ENCODE measurements around the gene TTC9. TPM values are rescaled to one million over a fixed set of nuclear protein-coding genes. Genes with fewer than 3 reads are reported as not detected.

TTC9 gene
- total RNA-seq, 3 donors from 2014 or later (not counting 1 experiment from before 2014, with no cell fraction given) = 2.4 to 5.6 (median 3.8) TPM

DNA sequence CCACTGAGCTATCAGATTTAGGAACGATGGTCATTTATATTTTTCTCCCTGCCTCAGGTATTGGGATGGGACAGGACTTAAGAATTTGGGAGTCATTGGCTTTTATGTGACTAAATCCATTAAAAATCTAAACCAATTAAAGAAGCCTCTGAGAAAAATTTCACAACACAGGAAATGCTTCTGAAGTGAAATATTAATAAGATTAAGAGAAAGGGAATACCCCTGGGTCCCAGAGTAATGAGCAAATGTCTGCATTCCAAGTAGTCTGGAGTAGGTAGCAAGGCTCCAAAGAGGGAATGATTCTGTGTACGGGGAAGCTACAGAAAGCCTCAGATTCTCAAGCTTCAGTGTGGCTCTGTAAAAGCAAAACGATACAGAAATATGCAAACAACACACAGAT, 40.6 kb upstream of the TTC9 start:
- Mint-ChIP-seq H3K27me3 (ENCODE audit: low read depth in 2 of 2) (peaks cover 5 to 10% of the 10 kb centered on the region in 2 donors), H3K4me1 (peaks cover 26 to 34% of the 10 kb centered on the region in 2 donors), H3K9me3 (no peaks in the 10 kb centered on the region), H3K36me3 (no peaks in the 10 kb centered on the region), H3K27ac (peak overlapping the region; percentile 95 to 98), H3K4me3 (peak overlapping the region; percentile 100)
- Histone ChIP-seq H3K27me3 (ENCODE audit: control insufficient read depth, insufficient read depth, low read length) (no peaks in the 10 kb centered on the region), H3K4me1 (ENCODE audit: control insufficient read depth, insufficient read depth, low read length) (peaks cover 8% of the 10 kb centered on the region), H3K4me3 (ENCODE audit: low read length) (peak overlapping the region; percentile 42), H3K9me3 (ENCODE audit: control insufficient read depth, insufficient read depth, low read length) (no peaks in the 10 kb centered on the region), H3K27ac (ENCODE audit: low read length) (peak overlapping the region; percentile 23), H3K36me3 (ENCODE audit: control insufficient read depth, insufficient read depth, low read length) (peaks cover 4% of the 10 kb centered on the region)
- intact Hi-C loops (cut with micrococcal nuclease) = no loop called here
- no peak for DNase-seq
- no peak for ATAC-seq
- TF ChIP-seq, protein P1, sequence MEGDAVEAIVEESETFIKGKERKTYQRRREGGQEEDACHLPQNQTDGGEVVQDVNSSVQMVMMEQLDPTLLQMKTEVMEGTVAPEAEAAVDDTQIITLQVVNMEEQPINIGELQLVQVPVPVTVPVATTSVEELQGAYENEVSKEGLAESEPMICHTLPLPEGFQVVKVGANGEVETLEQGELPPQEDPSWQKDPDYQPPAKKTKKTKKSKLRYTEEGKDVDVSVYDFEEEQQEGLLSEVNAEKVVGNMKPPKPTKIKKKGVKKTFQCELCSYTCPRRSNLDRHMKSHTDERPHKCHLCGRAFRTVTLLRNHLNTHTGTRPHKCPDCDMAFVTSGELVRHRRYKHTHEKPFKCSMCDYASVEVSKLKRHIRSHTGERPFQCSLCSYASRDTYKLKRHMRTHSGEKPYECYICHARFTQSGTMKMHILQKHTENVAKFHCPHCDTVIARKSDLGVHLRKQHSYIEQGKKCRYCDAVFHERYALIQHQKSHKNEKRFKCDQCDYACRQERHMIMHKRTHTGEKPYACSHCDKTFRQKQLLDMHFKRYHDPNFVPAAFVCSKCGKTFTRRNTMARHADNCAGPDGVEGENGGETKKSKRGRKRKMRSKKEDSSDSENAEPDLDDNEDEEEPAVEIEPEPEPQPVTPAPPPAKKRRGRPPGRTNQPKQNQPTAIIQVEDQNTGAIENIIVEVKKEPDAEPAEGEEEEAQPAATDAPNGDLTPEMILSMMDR (IDR thresholded peaks at IDR 0.05) = no peak
- WGBS (ENCODE audit: insufficient coverage) = 89% methylated on average over 2 of the region's 3 CpGs

DNA sequence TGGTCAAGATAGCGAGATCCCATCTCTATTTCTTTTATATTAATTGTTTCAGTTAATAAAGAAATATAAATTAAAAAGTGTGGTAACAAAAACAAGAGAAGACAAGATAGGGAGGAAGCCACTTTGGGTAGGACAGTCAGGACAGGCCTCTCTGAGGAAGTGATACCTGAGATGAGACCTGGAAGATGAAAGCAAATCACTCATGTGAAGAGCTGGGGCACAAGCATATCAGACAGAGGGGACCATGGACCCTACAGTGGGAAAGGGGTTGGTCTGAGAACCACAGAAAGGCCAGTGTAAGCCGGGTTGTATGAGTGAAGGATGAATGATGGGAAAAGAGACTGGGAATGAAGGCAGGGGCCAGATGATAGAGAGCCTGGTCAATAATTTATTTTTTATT, 39.5 kb upstream of the TTC9 start:
- no peak for DNase-seq
- Histone ChIP-seq H3K27ac (ENCODE audit: low read length) (no peak overlapping the region), H3K4me1 (ENCODE audit: control insufficient read depth, insufficient read depth, low read length) (peaks cover 8% of the 10 kb centered on the region), H3K27me3 (ENCODE audit: control insufficient read depth, insufficient read depth, low read length) (no peaks in the 10 kb centered on the region), H3K9me3 (ENCODE audit: control insufficient read depth, insufficient read depth, low read length) (no peaks in the 10 kb centered on the region), H3K4me3 (ENCODE audit: low read length) (no peak overlapping the region), H3K36me3 (ENCODE audit: control insufficient read depth, insufficient read depth, low read length) (no peaks in the 10 kb centered on the region)
- peak overlapping the region; percentile 35 for H3K4me3 Mint-ChIP-seq
- H3K27ac Mint-ChIP-seq = no peak overlapping the region
- H3K9me3 Mint-ChIP-seq = no peaks in the 10 kb centered on the region
- 73% methylated on average over 1 of the region's 2 CpGs for WGBS (ENCODE audit: insufficient coverage)
- TF ChIP-seq, protein P1 (IDR thresholded peaks at IDR 0.05) = no peak
- ATAC-seq = no peak
- peaks cover 25 to 34% of the 10 kb centered on the region in 2 donors for H3K4me1 Mint-ChIP-seq
- intact Hi-C loops (cut with micrococcal nuclease) = no loop called here
- H3K27me3 Mint-ChIP-seq (ENCODE audit: low read depth in 2 of 2) = peaks cover 14 to 18% of the 10 kb centered on the region in 2 donors
- no peaks in the 10 kb centered on the region for H3K36me3 Mint-ChIP-seq

DNA sequence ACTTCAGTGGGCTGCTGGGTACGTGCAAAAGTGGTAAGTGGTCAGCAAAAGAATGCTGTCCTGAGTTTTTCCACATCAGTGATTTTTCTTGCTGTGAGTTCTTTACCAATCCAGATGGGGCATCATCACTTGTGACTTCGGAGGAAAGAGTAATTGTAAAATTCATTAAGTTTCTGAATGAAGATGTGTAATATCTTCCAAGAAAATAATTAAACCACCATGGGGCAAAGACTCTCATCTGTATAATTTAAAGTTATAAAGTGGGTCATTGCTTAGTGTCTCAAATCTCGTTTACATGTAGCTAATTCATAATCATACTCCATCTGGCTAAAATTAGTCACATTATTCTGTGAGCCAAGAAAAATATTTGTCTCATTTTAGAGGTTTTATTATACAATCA, 30.5 kb upstream of the TTC9 start:
- no peak for DNase-seq
- peaks cover 5% of the 10 kb centered on the region for H3K27me3 ChIP-seq (ENCODE audit: control insufficient read depth, insufficient read depth, low read length)
- 89% methylated on average over 1 of the region's 3 CpGs for WGBS (ENCODE audit: insufficient coverage)
- H3K4me1 ChIP-seq (ENCODE audit: control insufficient read depth, insufficient read depth, low read length) = no peaks in the 10 kb centered on the region
- no peak for ATAC-seq
- Mint-ChIP-seq H3K4me1 (no peaks in the 10 kb centered on the region), H3K9me3 (no peaks in the 10 kb centered on the region), H3K4me3 (no peak overlapping the region), H3K27ac (no peak overlapping the region), H3K27me3 (ENCODE audit: low read depth in 2 of 2) (peaks cover 9 to 20% of the 10 kb centered on the region in 2 donors), H3K36me3 (no peaks in the 10 kb centered on the region)
- H3K36me3 ChIP-seq (ENCODE audit: control insufficient read depth, insufficient read depth, low read length) = no peaks in the 10 kb centered on the region
- no peak overlapping the region for H3K4me3 ChIP-seq (ENCODE audit: low read length)
- TF ChIP-seq, protein P1 (IDR thresholded peaks at IDR 0.05) = no peak
- intact Hi-C loops (cut with micrococcal nuclease) = no loop called here
- H3K27ac ChIP-seq (ENCODE audit: low read length) = no peak overlapping the region
- no peaks in the 10 kb centered on the region for H3K9me3 ChIP-seq (ENCODE audit: control insufficient read depth, insufficient read depth, low read length)

DNA sequence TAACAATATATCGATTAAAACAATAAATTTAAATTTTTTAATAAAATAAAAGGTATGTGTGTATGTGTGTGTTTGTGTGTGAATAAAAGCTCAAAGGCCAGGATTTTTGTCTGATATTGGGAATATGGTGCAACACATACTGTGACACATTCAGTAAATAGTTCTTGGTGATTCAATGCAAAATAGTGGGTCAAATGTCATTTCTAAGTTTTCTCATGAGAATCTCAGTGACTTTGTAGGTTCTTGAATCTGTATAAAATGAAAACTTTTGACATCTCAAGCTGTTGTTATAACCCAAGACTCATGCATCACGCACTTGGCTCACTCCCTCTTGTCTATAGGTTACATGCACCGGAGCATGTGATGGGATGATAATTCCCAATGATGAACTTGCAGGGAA, 25.1 kb upstream of the TTC9 start:
- no peak overlapping the region for H3K4me3 ChIP-seq (ENCODE audit: low read length)
- Mint-ChIP-seq H3K36me3 (no peaks in the 10 kb centered on the region), H3K4me1 (no peaks in the 10 kb centered on the region), H3K9me3 (no peaks in the 10 kb centered on the region), H3K4me3 (no peak overlapping the region), H3K27ac (no peak overlapping the region), H3K27me3 (ENCODE audit: low read depth in 2 of 2) (peaks cover 11 to 20% of the 10 kb centered on the region in 2 donors)
- no peak for DNase-seq
- no peak for ATAC-seq
- TF ChIP-seq, protein P1 (IDR thresholded peaks at IDR 0.05) = no peak
- 94% methylated on average over 2 of the region's 3 CpGs for WGBS (ENCODE audit: insufficient coverage)
- no peaks in the 10 kb centered on the region for H3K9me3 ChIP-seq (ENCODE audit: control insufficient read depth, insufficient read depth, low read length)
- no peaks in the 10 kb centered on the region for H3K4me1 ChIP-seq (ENCODE audit: control insufficient read depth, insufficient read depth, low read length)
- H3K27me3 ChIP-seq (ENCODE audit: control insufficient read depth, insufficient read depth, low read length) = peaks cover 3% of the 10 kb centered on the region
- intact Hi-C loops (cut with micrococcal nuclease) = no loop called here
- H3K27ac ChIP-seq (ENCODE audit: low read length) = no peak overlapping the region
- H3K36me3 ChIP-seq (ENCODE audit: control insufficient read depth, insufficient read depth, low read length) = no peaks in the 10 kb centered on the region
